ENCODE results near the gene RCE1.

- TF ChIP-seq CTCF (IDR thresholded peaks at IDR 0.05) (no peak), EP300 (IDR thresholded peaks at IDR 0.05) (no peak)
Observed at GRCh38 chr11:66852466-66853241, 9.4 kb downstream of the RCE1 start.

Data from suprapubic skin (tissue), 3 donors.